Stromal cell of bone marrow (primary cell): ENCODE data around the gene B3GLCT.

Source experiments
- DNase-seq: peaks from one replicate; pipeline ENCODE4 v3.0.0-alpha.2; 2012; ENCODE audit warnings: low read depth

Gene B3GLCT

DNA sequence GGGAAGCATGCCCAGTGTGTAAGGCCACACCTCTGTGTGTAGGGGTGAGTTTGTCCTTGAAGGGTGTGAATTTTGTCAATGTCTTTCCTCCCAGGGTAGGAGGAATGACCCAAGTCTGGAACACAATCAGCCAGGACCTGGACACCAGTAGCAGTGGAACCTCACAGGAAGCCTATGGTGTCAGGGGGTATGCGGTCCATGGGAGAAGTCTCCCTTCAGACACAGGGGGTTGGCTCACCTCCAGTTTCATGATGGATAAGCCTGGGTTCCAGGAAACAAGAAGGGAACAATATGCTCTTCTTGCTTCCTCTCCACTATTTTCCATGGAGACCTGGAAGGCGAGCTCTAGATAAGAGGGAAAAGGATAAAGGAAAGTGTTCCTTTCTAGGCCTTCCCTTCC lies 23.9 kb downstream of the B3GLCT start:
- no peak for DNase-seq

DNA sequence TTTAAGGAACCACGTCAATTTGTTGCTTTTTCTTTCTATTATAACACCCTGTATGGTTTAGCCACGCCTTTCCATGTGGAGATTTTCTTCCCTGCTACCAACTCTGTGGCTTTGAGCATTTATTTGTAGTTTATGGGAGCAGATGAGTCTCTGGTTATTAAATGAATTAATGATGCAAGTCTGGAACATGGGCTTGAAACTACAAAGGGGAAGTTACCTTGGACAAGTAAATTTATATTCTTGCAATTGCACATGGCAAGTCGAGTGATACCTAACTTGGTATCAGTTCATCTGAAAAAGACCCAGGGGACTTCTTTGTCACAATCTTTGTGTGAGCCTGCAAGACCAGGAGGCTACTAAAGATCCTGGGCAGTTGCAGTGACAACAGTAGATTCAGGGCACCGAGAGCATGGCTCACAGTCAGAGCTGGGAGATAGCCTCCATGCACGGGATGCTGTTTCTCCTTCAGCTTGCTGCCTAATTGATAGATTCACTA lies 24.4 kb downstream of the B3GLCT start:
- DNase-seq, result no peak

- no peak for DNase-seq
Measured at GRCh38 chr13:31224963-31225559, 25.3 kb downstream of the B3GLCT start.

DNA sequence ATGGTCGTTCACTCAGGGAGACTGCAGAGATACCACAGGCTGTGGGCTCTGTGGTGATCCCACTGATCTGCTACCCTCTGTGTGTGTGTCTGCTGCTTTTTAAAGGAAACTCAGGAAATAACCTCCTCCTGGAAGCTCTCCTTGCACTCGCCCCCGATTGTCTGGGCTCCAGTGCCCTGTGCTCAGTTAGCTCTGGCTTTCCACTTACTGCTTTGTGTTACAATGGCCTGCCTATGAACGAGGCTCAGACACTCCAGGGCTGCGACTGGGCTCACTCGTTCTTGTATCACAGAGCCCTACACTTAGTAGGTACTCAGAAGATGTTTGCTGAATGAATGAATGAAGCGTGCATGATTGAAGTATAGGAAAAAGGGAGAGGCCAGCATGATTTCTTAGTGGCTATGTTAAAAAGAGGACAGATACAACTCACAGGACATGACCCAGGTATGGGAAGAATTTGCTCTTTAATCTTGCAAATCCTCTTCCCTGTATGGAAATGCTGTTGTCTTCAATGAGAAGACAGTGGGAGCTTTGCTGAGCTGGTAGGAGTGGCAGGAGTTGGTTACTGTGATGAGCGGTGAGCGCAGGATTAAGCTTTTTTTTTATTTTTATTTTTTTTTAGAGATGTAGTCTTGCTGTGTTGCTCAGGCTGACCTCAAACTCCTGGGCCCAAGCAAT lies 26.4 kb downstream of the B3GLCT start:
- no peak for DNase-seq

- DNase-seq, result no peak
Measured at GRCh38 chr13:31227063-31227462, 27.3 kb downstream of the B3GLCT start.

DNA sequence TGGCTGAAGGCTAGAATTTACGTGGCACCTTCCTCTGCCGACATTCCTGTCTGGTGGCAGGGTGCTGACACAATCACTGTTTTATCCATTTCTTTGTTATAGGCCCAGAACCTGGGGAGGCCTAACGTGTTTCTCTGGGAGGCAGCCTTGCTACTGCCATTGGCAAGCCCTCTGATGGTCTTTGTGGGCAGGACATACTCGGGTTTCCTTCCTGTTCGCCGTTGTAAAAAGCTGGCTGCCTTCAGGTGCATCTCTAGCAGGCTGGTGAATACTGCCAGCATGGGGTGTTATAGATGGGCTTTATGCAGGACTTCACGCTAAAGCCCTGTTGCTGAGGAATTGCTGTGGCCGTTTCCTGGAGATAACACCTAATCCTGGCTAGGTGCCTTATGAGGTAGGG lies 28.1 kb downstream of the B3GLCT start:
- no peak for DNase-seq

GRCh38 chr13:31234729-31235128 lies 35.0 kb downstream of the B3GLCT start:
- DNase-seq, result no peak

GRCh38 chr13:31236211-31236786 lies 36.5 kb downstream of the B3GLCT start:
- peak; percentile 37 for DNase-seq

DNA sequence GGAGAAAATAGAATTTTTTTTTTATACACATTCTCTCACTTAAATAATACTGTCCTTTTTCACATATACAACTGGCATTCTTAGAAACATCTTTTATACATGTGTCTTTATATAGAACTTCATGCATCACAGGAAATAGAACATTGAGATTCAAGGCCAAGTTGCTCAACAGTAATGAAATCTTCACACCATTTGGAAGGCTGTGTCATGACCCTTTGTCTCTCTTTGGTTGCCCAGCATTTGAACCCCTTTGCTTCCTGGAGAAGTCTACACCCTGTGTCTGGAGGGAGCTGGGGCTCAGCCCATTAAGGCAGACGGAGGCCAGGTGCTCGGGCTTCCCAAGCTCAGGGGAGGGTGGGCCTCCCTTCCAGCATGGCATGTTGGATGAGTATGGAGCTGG lies 41.1 kb downstream of the B3GLCT start:
- no peak for DNase-seq

GRCh38 chr13:31242367-31242766 lies 42.6 kb downstream of the B3GLCT start:
- peak; percentile 13 for DNase-seq

GRCh38 chr13:31242916-31243315 lies 43.1 kb downstream of the B3GLCT start:
- DNase-seq, result no peak

DNA sequence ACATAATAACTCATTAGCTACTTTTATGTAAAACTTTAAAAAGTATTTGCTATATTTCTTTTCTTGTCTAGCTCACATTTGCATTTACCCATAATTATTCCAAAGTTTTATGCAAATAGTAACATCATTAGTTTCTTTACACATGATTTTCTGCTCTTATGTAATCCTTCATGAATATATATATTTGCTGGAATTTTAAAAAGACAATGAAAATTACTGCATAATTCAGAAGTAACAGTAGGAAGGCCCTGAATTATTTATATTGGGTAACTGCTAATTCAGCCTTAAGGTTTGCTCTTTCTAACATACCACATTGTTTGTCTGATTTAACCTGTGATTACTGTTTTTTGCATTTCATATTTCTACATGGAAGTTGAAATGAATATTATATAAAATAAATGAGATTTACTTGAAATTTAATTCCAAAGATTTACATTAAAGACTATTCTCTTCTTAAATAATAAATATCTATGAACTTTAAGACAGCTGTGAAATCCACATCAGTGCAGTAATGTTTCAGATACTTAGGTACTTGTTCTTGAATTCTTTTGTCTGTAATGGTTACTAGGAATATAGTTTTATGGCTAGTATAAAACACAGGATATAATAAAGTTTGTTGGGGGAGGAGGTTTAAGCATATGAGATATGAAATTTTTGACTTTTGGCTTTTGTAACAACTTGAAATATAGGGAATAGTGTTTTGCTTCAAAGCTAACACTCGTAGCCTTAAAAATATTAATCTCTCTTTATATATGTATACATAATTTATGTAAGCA lies 46.0 kb downstream of the B3GLCT start:
- DNase-seq, result no peak

- DNase-seq, result no peak
Measured at GRCh38 chr13:31246918-31247317, 47.1 kb downstream of the B3GLCT start.

- DNase-seq, result no peak
Measured at GRCh38 chr13:31248361-31248760, 48.6 kb downstream of the B3GLCT start.

- DNase-seq, result no peak
Measured at GRCh38 chr13:31248965-31249539, 49.3 kb downstream of the B3GLCT start.

GRCh38 chr13:31250435-31250834 lies 50.7 kb downstream of the B3GLCT start:
- DNase-seq, result no peak

- DNase-seq, result no peak
Measured at GRCh38 chr13:31261241-31261640, 61.5 kb downstream of the B3GLCT start.

- DNase-seq, result no peak
Measured at GRCh38 chr13:31263346-31263745, 63.6 kb downstream of the B3GLCT start.

GRCh38 chr13:31264151-31264550 lies 64.4 kb downstream of the B3GLCT start:
- no peak for DNase-seq

- DNase-seq, result no peak
Measured at GRCh38 chr13:31267126-31267784, 67.5 kb downstream of the B3GLCT start.

- DNase-seq, result no peak
Measured at GRCh38 chr13:31274390-31274789, 74.6 kb downstream of the B3GLCT start.

GRCh38 chr13:31276421-31276820 lies 76.6 kb downstream of the B3GLCT start:
- no peak for DNase-seq
